ENCODE data around the gene UNC5A. TPM values are rescaled to one million over a fixed set of nuclear protein-coding genes. Genes with fewer than 3 reads are reported as not detected.

The UNC5A gene
- total and polyA plus RNA-seq, 2 of the 8 experiments (the other 6 are each of a cell fraction or from before 2014, with no cell fraction given), result 4.0 to 7.6 TPM

DNA sequence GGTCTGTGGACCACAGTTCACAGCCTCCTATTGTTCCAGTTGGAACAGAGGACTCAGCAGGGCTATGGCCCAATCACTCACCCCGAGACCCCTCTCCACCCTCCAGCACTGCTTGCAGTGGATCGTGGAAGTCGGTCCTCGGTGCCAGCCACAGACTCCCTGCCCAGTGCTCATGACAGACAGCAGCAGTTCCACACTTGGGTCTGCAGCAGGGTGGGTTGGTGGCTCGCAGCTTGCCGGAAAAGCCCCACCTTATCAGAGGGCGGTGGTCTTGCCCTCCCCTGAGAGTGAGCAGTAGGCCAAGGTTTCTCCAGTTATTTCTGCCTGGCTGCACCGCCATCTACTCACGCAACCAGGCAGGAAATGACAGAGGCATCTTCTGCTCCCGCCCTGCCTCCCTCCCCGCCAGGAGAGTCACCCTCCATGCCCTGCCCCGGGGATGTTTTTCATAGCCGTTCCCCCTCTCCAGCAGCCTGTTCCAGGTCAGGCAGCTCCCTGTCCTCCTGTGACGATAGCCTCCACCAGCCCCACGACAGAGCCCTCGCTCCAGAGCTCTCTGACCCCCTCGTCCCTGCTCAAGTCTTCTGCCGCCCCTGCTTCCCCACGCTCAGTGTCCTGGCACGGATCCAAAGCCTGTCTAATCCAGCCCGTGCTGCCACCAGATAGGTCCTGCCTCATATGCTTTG is 34.5 kb downstream of the UNC5A start (continued):
- TF ChIP-seq, protein P1, sequence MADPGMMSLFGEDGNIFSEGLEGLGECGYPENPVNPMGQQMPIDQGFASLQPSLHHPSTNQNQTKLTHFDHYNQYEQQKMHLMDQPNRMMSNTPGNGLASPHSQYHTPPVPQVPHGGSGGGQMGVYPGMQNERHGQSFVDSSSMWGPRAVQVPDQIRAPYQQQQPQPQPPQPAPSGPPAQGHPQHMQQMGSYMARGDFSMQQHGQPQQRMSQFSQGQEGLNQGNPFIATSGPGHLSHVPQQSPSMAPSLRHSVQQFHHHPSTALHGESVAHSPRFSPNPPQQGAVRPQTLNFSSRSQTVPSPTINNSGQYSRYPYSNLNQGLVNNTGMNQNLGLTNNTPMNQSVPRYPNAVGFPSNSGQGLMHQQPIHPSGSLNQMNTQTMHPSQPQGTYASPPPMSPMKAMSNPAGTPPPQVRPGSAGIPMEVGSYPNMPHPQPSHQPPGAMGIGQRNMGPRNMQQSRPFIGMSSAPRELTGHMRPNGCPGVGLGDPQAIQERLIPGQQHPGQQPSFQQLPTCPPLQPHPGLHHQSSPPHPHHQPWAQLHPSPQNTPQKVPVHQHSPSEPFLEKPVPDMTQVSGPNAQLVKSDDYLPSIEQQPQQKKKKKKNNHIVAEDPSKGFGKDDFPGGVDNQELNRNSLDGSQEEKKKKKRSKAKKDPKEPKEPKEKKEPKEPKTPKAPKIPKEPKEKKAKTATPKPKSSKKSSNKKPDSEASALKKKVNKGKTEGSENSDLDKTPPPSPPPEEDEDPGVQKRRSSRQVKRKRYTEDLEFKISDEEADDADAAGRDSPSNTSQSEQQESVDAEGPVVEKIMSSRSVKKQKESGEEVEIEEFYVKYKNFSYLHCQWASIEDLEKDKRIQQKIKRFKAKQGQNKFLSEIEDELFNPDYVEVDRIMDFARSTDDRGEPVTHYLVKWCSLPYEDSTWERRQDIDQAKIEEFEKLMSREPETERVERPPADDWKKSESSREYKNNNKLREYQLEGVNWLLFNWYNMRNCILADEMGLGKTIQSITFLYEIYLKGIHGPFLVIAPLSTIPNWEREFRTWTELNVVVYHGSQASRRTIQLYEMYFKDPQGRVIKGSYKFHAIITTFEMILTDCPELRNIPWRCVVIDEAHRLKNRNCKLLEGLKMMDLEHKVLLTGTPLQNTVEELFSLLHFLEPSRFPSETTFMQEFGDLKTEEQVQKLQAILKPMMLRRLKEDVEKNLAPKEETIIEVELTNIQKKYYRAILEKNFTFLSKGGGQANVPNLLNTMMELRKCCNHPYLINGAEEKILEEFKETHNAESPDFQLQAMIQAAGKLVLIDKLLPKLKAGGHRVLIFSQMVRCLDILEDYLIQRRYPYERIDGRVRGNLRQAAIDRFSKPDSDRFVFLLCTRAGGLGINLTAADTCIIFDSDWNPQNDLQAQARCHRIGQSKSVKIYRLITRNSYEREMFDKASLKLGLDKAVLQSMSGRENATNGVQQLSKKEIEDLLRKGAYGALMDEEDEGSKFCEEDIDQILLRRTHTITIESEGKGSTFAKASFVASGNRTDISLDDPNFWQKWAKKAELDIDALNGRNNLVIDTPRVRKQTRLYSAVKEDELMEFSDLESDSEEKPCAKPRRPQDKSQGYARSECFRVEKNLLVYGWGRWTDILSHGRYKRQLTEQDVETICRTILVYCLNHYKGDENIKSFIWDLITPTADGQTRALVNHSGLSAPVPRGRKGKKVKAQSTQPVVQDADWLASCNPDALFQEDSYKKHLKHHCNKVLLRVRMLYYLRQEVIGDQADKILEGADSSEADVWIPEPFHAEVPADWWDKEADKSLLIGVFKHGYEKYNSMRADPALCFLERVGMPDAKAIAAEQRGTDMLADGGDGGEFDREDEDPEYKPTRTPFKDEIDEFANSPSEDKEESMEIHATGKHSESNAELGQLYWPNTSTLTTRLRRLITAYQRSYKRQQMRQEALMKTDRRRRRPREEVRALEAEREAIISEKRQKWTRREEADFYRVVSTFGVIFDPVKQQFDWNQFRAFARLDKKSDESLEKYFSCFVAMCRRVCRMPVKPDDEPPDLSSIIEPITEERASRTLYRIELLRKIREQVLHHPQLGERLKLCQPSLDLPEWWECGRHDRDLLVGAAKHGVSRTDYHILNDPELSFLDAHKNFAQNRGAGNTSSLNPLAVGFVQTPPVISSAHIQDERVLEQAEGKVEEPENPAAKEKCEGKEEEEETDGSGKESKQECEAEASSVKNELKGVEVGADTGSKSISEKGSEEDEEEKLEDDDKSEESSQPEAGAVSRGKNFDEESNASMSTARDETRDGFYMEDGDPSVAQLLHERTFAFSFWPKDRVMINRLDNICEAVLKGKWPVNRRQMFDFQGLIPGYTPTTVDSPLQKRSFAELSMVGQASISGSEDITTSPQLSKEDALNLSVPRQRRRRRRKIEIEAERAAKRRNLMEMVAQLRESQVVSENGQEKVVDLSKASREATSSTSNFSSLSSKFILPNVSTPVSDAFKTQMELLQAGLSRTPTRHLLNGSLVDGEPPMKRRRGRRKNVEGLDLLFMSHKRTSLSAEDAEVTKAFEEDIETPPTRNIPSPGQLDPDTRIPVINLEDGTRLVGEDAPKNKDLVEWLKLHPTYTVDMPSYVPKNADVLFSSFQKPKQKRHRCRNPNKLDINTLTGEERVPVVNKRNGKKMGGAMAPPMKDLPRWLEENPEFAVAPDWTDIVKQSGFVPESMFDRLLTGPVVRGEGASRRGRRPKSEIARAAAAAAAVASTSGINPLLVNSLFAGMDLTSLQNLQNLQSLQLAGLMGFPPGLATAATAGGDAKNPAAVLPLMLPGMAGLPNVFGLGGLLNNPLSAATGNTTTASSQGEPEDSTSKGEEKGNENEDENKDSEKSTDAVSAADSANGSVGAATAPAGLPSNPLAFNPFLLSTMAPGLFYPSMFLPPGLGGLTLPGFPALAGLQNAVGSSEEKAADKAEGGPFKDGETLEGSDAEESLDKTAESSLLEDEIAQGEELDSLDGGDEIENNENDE (IDR thresholded peaks at IDR 0.05; ENCODE audit: insufficient replicate concordance, low read length), result no peak
- TF ChIP-seq KDM1A (IDR thresholded peaks at IDR 0.05; ENCODE audit: borderline replicate concordance, low read length) (no peak), RBBP5 (IDR thresholded peaks at IDR 0.05; ENCODE audit: borderline replicate concordance, low read depth, low read length) (no peak), EP300 (IDR thresholded peaks at IDR 0.05; ENCODE audit: borderline replicate concordance in 1 of 2, low read depth in 2 of 2, low read length in 2 of 2) (no peak), SIRT6 (IDR thresholded peaks at IDR 0.05; ENCODE audit: low read length) (no peak), RNF2 (IDR thresholded peaks at IDR 0.05; ENCODE audit: borderline replicate concordance, low read depth, low read length, missing control alignments, poor library complexity, severe bottlenecking) (no peak), TBP (IDR thresholded peaks at IDR 0.05; ENCODE audit: low read depth, low read length) (no peak), FOSL1 (IDR thresholded peaks at IDR 0.05; ENCODE audit: insufficient read depth, low read depth, low read length) (no peak), TEAD4 (IDR thresholded peaks at IDR 0.05; ENCODE audit: low read depth, low read length) (no peak), TAF1 (IDR thresholded peaks at IDR 0.05; ENCODE audit: low read depth, low read length) (no peak)

Measured in H1 (cell line).